SHP77 treated with DMSO at 0.1 percent for 48 hours (cell line): ENCODE measurements around the gene PDIA6.
"Not testable (repeated sequence)": the region's sequence is repeated elsewhere in the genome, so short reads cannot be mapped to it uniquely, and the experiment has no call there.

ENCODE experiments used
- DNase-seq: peaks from one replicate; lab custom pipeline; 2025; lab: John Stamatoyannopoulos, UW

The PDIA6 gene

DNA sequence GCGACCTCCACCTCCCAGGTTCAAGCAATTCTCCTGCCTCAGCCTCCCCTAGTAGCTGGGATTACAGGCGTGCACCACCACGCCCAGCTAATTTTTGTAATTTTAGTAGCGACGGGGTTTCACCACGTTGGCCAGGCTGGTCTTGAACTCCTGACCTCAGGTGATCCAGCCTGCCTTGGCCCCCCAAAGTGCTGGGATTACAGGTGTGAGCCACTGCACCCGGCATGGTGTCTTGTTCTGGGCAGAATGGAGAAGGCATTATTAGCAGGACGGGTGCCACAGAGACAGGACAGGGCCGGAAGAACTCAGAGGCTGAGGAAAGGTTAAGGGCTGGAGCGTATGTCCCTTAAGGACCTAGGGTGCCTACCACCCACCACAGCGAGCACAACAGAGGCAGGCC is 31.8 kb downstream of the PDIA6 start:
- not testable (repeated sequence) for DNase-seq

DNA sequence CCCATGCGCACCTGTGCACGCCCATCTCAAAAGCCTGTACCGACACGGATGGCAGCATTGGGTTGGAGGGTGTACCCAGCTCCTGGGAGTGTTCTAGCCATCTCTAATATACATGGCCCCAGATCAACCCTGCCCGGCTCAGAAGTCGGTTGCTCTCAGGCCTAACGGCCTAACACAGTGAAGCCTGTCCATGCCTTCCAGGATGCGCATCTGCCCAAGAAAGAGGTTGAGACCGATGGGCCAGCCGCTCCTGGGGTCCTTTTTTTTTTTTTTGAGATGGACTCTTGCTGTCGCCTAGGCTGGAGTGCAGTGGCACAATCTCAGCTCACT is 32.1 kb downstream of the PDIA6 start:
- DNase-seq, result no peak

GRCh38 chr2:10779776-10780490 is 32.7 kb downstream of the PDIA6 start:
- no peak for DNase-seq

- no peak for DNase-seq
Measured at GRCh38 chr2:10778724-10779115, 33.9 kb downstream of the PDIA6 start.

DNA sequence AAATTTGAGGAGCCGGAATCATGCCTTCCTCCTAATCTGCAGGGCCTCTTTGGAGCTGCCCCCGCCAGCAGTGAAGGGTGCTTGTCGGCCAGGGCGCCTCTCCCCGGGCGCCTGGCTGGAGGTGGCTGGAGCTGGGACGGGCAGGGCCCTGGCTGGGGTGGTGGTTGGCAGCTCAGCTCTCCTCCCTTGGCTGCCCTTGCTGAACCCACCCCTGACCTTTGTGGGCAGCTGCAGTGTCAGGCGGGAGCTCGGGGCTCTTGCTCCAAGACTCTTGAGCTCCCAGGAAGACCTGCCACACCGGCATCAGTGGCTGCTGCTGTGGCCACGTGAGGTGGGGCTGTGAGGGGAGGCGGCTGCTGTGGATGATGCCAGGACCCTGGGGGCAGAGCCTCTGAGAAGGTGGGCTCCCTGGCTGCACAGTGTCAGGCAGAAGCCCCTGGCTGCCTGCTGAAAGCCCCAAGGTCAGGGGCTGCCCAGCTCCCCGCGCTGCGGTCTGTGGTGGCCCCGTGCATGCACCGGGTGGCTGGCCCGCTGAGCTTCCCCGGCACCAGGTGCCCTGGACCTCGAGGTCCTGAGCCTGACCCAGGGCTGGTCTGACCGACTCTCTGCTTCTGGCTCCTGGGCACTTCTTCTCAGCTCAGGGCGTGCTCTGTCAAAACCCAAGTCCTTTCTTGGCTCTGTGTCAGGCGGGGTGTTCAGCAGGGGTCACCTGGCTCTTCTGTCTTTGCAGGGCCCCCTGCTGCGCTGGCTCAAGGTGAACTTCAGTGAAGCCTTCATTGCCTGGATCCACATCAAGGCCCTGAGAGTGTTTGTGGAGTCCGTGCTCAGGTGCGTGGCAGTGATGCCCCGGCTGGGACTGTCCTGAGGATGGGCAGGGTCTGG is 34.5 kb downstream of the PDIA6 start:
- no peak for DNase-seq

- DNase-seq, result no peak
Measured at GRCh38 chr2:10777111-10777841, 35.3 kb downstream of the PDIA6 start.

DNA sequence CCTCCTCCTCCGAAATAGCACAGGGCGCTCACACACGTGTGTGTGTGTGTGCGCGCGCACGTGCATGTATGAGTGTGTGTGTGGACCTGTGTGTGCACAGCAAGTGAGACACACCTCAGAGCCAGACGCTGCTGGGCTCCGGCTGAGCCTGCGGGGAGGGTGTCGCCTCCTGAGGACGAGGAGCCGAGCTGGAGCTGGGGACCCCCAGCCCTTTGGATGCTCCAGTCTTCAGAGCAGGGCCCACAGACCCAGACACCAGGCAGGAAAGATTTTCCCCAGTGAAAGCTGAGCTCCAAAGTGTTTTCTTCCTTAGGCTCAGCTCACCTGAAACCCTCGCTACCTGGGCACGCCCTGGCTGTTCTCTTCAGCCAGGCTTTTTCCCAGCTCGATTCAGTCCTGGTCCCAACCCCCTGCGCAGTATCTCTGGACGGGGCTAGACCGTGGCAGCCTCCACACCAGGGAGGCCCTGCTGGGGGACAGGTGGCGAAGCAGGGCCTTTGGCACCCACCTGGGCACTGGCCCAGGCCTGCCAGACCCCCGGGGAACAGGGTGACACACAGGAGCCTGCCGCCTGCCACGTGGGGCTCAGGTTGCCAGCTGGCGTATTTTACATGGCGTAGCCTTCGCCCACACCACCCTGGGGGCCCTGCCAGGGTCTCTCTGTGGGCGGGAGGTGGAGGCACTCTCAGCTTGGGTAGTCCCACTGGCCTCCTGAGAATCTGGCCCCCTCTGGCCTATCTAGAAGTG is 36.2 kb downstream of the PDIA6 start:
- DNase-seq, result no peak

GRCh38 chr2:10775831-10776230 is 36.8 kb downstream of the PDIA6 start:
- DNase-seq, result no peak

GRCh38 chr2:10775021-10775780 is 37.4 kb downstream of the PDIA6 start:
- no peak for DNase-seq

GRCh38 chr2:10774394-10774793 is 38.2 kb downstream of the PDIA6 start:
- no peak for DNase-seq

DNA sequence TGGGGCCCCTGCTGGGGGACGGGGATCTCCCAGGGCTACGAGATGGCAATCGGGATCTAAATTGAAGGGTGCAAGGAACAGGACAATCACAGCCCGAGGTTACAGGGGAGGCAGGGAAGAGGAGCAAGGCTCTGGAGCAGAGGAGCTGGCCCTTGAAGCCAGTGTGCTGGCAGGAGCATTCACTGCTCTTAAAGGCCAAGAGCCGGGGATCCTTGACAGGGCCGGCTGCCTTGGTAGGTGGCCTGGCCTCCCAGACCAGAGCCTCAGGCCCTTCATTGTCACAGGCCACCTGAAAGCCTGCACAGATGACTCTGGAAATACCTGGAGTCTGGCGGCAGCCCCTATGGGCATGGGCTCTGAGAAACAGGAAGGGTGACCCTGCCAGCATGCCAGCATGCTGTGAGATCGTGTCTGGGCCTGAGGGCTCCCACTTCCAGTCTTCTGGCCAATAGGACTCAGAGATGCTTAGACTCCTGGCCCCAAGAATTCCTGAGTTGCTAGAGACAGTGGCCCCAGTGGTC is 38.7 kb downstream of the PDIA6 start:
- DNase-seq, result no peak

- DNase-seq, result no peak
Measured at GRCh38 chr2:10772868-10773215, 39.7 kb downstream of the PDIA6 start.

- DNase-seq, result no peak
Measured at GRCh38 chr2:10772201-10772867, 40.3 kb downstream of the PDIA6 start.

- no peak for DNase-seq
Measured at GRCh38 chr2:10771786-10772185, 40.8 kb downstream of the PDIA6 start.

- no peak for DNase-seq
Measured at GRCh38 chr2:10770956-10771750, 41.4 kb downstream of the PDIA6 start.

DNA sequence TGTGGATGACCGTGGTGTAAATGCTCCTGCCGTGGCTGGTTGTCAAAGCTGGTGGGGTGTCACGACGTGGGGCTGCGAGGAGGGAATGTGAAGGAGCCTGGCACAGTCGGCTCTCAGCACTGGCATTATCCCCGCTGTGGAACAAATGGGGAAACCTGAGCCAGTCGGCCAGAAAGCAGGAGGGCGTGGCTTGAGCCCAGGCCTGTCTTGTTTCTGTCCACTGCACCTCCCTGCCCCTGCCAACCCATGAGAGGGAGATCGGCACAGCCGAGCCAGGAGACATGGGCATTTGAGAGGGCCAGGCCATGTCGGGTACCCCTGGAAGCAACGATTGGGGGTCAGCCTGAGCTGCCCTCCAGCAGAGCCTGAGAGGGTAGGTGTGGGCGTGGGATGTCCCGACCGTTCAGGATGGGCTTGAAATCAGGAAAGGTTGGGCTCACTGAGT is 44.5 kb downstream of the PDIA6 start:
- no peak for DNase-seq

DNA sequence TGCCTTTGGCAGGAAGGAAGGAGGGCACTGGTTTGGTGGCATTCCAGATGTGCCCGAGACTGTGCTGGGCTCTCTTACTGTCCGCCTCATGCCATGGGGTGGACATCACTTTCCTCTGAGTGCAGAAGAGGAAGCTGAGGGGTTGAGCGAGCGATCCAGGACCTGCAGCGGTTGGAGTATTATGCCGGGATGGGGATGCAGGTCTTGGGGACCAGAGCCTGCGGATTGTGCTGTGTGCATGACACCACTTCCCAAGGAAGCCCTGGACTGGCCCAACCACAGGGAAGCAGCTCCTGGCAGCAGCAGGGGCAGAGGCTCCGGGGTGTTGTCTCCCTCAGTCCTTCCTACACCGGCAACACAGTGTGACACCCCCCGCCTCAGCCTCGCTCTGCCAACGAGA is 46.7 kb downstream of the PDIA6 start:
- DNase-seq, result no peak

DNA sequence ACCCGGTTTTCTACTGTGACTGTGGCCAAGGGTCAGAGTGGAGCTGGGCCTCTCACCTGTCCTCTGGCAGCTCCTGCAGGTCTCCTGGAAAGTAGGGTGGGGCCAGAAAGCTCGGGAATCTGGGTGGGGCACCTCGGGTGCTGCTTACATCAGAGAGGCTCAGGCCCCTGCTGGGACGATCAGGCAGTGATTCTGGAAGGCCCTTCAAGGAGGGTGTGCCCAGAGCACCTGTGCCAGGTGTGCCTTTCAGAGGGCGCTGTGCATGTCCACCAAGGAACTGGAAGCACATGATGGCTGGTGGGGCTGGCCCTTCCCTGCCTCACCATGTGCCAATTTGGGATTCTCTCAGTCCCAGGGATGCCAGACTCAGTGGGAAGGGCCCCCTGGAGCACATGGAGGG is 47.1 kb downstream of the PDIA6 start:
- DNase-seq, result no peak

DNA sequence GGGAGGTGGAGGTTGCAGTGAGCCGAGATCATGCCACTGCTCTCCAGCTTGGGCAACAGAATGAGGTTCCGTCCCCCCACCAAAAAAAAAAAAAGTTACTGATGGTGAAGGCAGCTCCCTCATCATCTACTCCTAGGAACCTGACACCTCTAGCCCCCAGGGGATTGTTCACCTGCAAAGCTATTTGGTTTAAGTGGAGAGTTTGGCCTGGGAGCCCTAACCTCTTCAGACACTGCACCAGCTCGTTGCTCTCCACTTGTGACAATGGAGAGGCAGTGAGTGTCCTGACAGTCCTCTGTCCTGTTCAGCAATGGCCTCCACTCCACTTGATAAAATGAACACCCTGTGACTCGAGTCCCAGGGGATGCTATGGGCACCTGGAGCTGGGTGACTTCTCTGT is 47.7 kb downstream of the PDIA6 start:
- DNase-seq, result no peak
